HG03175 (cell line): ENCODE data around the gene FTCDNL1.

Source experiments
- ATAC-seq: cut with Tn5 transposase; IDR thresholded peaks from one replicate; pipeline ENCODE4 v1.9.1; 2021; ENCODE audit warnings: mild to moderate bottlenecking, moderate library complexity; ENCODE audit not compliant: unreplicated experiment

Gene FTCDNL1

GRCh38 chr2:199792381-199792780 lies 58.6 kb downstream of the FTCDNL1 start:
- ATAC-seq: no peak

- ATAC-seq: no peak
These were observed 59.7 kb downstream of the FTCDNL1 start for GRCh38 chr2:199791326-199791725.

- ATAC-seq: no peak
These were observed 66.5 kb downstream of the FTCDNL1 start for GRCh38 chr2:199784512-199784911.

- no peak for ATAC-seq
These were observed 71.4 kb downstream of the FTCDNL1 start for GRCh38 chr2:199779589-199779988.

- no peak for ATAC-seq
These were observed 72.3 kb downstream of the FTCDNL1 start for GRCh38 chr2:199778655-199779054.

- ATAC-seq: no peak
These were observed 73.1 kb downstream of the FTCDNL1 start for GRCh38 chr2:199777916-199778315.

GRCh38 chr2:199777315-199777714 lies 73.7 kb downstream of the FTCDNL1 start:
- ATAC-seq: no peak

GRCh38 chr2:199775267-199775666 lies 75.7 kb downstream of the FTCDNL1 start:
- ATAC-seq: no peak

GRCh38 chr2:199772035-199772976 lies 78.7 kb downstream of the FTCDNL1 start:
- ATAC-seq: no peak

- no peak for ATAC-seq
These were observed 80.3 kb downstream of the FTCDNL1 start for GRCh38 chr2:199770716-199771115.

- no peak for ATAC-seq
These were observed 85.3 kb downstream of the FTCDNL1 start for GRCh38 chr2:199765646-199766045.

GRCh38 chr2:199764273-199764800 lies 86.7 kb downstream of the FTCDNL1 start:
- ATAC-seq: no peak

GRCh38 chr2:199762963-199763362 lies 88.0 kb downstream of the FTCDNL1 start:
- no peak for ATAC-seq

GRCh38 chr2:199760574-199760973 lies 90.4 kb downstream of the FTCDNL1 start:
- ATAC-seq: no peak

- no peak for ATAC-seq
These were observed 93.6 kb downstream of the FTCDNL1 start for GRCh38 chr2:199757233-199757870.

GRCh38 chr2:199756743-199757142 lies 94.2 kb downstream of the FTCDNL1 start:
- ATAC-seq: no peak

GRCh38 chr2:199756211-199756610 lies 94.8 kb downstream of the FTCDNL1 start:
- ATAC-seq: no peak

- ATAC-seq: no peak
These were observed 96.2 kb downstream of the FTCDNL1 start for GRCh38 chr2:199754766-199755165.

- ATAC-seq: no peak
These were observed 99.4 kb downstream of the FTCDNL1 start for GRCh38 chr2:199751492-199752120.

- ATAC-seq: no peak
These were observed 101.4 kb downstream of the FTCDNL1 start for GRCh38 chr2:199749571-199749970.

- no peak for ATAC-seq
These were observed 106.3 kb downstream of the FTCDNL1 start for GRCh38 chr2:199744724-199745123.
